Measurements from ENCODE around the gene MYL7.
"Not testable (repeated sequence)": the region's sequence is repeated elsewhere in the genome, so short reads cannot be mapped to it uniquely, and the experiment has no call there.

The MYL7 gene

GRCh38 chr7:44128721-44129582 lies 12.2 kb downstream of the MYL7 start:
- DNase-seq: no peak

- no peak for DNase-seq
These were observed 14.0 kb downstream of the MYL7 start for GRCh38 chr7:44127161-44127560.

- not testable (repeated sequence) for DNase-seq
These were observed 14.6 kb downstream of the MYL7 start for GRCh38 chr7:44126574-44126973.

- no peak for DNase-seq
These were observed 16.3 kb downstream of the MYL7 start for GRCh38 chr7:44124822-44125202.

- DNase-seq: peak; percentile 99
These were observed 17.7 kb downstream of the MYL7 start, which contains the start of gene POLD2 for GRCh38 chr7:44123190-44124003. TSS of gene POLD2 (minus strand) at chr7:44123548. CDS start at chr7:44122053, 1,495 bp downstream.

- no peak for DNase-seq
These were observed 18.6 kb downstream of the MYL7 start for GRCh38 chr7:44122529-44122928.

GRCh38 chr7:44121761-44122420 lies 19.2 kb downstream of the MYL7 start:
- DNase-seq: no peak

DNA sequence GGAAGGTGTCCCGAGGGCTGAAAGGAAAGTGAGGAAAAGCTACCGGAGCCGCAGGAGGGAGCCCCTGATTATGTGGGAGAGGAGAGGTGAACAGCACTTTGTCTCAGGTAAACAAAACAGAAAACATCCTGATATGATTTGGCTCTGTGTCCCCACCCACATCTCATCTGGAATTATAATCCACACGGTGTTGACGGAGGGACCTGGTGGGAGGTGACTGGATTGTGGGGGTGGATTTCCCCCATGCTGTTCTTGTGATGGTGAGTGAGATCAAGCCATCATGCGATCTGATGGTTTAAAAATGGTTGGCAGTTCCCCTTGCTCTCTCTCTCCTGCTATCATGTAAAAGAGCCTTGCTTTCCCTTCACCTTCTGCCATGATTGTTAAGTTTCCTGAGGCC lies 20.7 kb downstream of the MYL7 start:
- no peak for DNase-seq

GRCh38 chr7:44119829-44120380 lies 21.2 kb downstream of the MYL7 start:
- DNase-seq: no peak

- no peak for DNase-seq
These were observed 23.2 kb downstream of the MYL7 start for GRCh38 chr7:44117801-44118429.

DNA sequence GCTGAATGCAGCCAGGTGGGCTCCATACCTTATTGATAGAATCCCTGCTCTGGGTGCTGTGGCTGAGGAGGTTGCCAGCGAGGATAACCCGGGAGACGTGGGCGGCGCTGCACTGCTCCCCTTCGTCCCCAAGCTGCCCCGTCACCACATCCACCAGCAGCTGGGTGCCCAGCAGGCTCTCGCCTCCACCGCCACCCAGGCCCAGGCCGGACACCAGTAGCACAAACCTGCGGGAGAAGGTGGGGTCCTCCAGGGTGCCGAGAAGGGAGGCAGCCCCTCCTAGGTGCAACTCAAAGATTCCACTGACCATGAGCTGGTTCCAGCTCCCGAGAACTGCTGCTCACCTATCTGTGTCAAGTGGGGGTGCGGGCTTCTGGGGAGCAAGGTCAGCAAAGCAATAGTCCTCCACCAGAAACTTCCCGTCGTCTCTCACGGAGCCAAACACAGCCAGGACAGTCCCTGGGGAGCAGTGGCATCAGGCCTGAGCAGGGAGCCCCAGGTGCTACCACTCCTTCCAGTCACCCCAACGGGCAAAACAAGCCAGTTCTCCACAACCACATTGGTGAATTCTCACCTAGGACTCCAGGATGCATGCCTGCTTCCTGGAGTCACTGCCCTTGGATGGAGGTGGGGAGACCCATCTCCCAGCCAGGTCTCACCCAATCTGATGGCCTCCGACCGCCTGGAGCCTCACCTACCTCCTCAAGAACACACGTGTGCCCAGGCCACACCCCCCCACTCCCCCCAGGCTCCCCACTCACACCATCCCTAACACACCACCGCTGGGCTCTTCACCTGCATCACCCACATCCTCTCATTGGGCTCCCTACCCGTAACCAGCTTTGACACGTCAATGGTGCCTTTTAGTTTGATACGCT lies 24.1 kb downstream of the MYL7 start:
- no peak for DNase-seq

GRCh38 chr7:44116087-44116788 lies 24.9 kb downstream of the MYL7 start:
- no peak for DNase-seq

DNA sequence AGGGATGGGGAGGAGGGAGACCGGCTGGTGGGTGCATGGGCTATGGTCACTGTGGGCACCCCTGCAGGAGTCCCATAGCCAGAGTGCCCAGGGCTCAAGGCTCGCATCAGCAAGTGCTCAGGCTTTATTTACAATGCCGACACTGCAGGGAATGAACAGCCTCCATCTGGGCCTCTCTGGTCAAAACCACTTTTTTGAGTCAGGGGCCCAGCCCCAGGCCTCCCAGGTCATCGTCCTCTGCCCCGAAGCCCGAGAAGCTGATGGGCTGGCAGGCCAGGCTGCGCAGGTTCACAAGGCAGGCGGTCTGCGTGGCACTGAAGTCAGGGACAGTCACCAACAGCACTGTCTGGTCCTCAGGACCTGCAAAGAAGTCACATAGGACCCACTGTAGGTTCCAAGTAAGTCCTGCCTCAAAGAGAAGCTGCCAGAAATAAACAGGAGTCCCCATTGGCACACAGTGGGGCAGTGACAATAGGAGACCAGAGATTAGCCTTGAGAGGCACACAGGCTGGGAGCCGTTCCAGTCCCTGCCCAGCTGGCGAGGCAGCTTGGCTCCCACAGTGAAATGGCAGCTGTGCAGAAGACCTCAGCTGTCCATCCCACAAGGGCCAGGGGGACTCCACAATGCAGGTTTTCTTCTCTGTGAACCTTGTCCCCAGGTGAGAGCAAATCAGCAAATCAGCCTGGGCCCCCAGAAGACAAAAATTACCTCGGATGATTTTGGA lies 26.4 kb downstream of the MYL7 start:
- DNase-seq: no peak

DNA sequence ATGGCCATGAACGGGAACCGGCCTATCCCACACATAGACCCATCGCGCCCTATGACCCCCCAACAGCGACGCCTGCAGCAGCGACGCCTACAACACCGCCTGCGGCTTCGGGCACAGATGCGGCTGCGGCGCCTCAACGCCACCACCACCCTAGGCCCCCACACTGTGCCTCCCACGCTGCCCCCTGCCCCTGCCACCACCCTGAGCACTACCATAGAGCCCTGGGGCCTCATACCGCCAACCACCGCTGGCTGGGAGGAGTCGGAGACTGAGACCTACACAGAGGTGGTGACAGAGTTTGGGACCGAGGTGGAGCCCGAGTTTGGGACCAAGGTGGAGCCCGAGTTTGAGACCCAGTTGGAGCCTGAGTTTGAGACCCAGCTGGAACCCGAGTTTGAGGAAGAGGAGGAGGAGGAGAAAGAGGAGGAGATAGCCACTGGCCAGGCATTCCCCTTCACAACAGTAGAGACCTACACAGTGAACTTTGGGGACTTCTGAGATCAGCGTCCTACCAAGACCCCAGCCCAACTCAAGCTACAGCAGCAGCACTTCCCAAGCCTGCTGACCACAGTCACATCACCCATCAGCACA lies 27.3 kb downstream of the MYL7 start:
- DNase-seq: no peak

- DNase-seq: no peak
These were observed 28.0 kb downstream of the MYL7 start for GRCh38 chr7:44112997-44113763.

DNA sequence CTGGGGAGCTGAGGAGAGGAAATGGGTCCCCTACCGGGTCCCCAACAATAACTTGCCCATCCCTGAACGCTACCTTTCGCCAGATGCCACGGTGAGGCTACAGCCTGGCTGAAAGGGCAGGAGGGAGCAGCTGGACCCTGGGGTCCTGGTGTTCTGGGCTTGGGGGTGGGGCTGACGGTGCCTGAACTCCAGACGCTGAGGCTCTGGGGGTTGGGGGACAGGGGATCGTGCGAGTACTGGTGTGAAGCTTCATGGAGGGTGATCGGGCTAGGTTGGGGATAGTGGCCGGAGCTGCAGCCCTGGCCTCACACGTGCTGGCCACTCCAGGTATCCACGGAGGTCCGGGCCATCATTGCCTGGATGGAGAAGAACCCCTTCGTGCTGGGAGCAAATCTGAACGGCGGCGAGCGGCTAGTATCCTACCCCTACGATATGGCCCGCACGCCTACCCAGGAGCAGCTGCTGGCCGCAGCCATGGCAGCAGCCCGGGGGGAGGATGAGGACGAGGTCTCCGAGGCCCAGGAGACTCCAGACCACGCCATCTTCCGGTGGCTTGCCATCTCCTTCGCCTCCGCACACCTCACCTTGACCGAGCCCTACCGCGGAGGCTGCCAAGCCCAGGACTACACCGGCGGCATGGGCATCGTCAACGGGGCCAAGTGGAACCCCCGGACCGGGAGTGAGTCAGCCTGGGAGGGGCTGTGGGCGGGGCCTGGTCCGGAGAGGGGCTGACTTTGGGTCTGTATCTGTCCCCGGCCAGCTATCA lies 28.7 kb downstream of the MYL7 start:
- DNase-seq: no peak

GRCh38 chr7:44111761-44112160 lies 29.4 kb downstream of the MYL7 start:
- no peak for DNase-seq
